ENCODE measurements around the gene MINK1. TPM values are rescaled to one million over a fixed set of nuclear protein-coding genes. Genes with fewer than 3 reads are reported as not detected.

Gene MINK1
- total and polyA plus RNA-seq, 2 of the 13 experiments (the other 11 are each of a cell fraction or from before 2014, with no cell fraction given): 17.2 to 63.9 TPM

GRCh38 chr17:4920351-4921048 lies 87.4 kb downstream of the MINK1 start (continued):
- TF ChIP-seq IRF9 (CRISPR knock-in tag; IDR thresholded peaks at IDR 0.05; ENCODE audit: borderline replicate concordance) (no peak), MAZ (IDR thresholded peaks at IDR 0.05; ENCODE audit: borderline replicate concordance, low read depth, low read length) (no peak), MAZ (CRISPR knock-in tag; IDR thresholded peaks at IDR 0.05; ENCODE audit: low read depth) (no peak), CREB1 (IDR thresholded peaks at IDR 0.05) (no peak), CREB1 (CRISPR knock-in tag; IDR thresholded peaks at IDR 0.05) (peak; percentile 48), EP300 (IDR thresholded peaks at IDR 0.05; ENCODE audit: low read depth in 2 of 2, low read length in 2 of 2) (no peak), EP300 (CRISPR knock-in tag; IDR thresholded peaks at IDR 0.05; ENCODE audit: borderline replicate concordance) (no peak), ZNF646 (CRISPR knock-in tag; IDR thresholded peaks at IDR 0.05) (peak; percentile 73), CHD2 (IDR thresholded peaks at IDR 0.05; ENCODE audit: low read depth, low read length) (no peak), NFIC (IDR thresholded peaks at IDR 0.05; ENCODE audit: low read length) (no peak), HOXA9 (CRISPR knock-in tag; IDR thresholded peaks at IDR 0.05; ENCODE audit: borderline replicate concordance) (no peak), ZNF567 (CRISPR knock-in tag; IDR thresholded peaks at IDR 0.05; ENCODE audit: borderline replicate concordance) (no peak), GLMP (CRISPR knock-in tag; IDR thresholded peaks at IDR 0.05; ENCODE audit: borderline replicate concordance) (no peak), MXI1 (IDR thresholded peaks at IDR 0.05; ENCODE audit: borderline replicate concordance, low read depth, low read length) (0 out of 3 replicates have a peak, but pooled peaks have one; percentile 28), FOXA3 (CRISPR knock-in tag; IDR thresholded peaks at IDR 0.05) (0 out of 2 replicates have a peak, but pooled peaks have one; percentile 16), ZNF644 (CRISPR knock-in tag; IDR thresholded peaks at IDR 0.05; ENCODE audit: low read depth) (no peak), TBL1XR1 (IDR thresholded peaks at IDR 0.05; ENCODE audit: borderline replicate concordance, low read length, partially characterized antibody) (peak; percentile 5), SMAD3 (CRISPR knock-in tag; IDR thresholded peaks at IDR 0.05) (no peak), MIER3 (CRISPR knock-in tag; IDR thresholded peaks at IDR 0.05; ENCODE audit: borderline replicate concordance) (no peak), MIER2 (CRISPR knock-in tag; IDR thresholded peaks at IDR 0.05) (no peak), SKI (IDR thresholded peaks at IDR 0.05; ENCODE audit: partially characterized antibody) (no peak), GFI1 (CRISPR knock-in tag; IDR thresholded peaks at IDR 0.05; ENCODE audit: borderline replicate concordance) (peak; percentile 67; the same call in 1 of the 2 replicates), ZKSCAN8 (CRISPR knock-in tag; IDR thresholded peaks at IDR 0.05; ENCODE audit: borderline replicate concordance) (0 out of 2 replicates have a peak, but pooled peaks have one; percentile 20)
